Kidney epithelial cell (primary cell): Measurements from ENCODE around the gene CRIP2. TPM values are rescaled to one million over a fixed set of nuclear protein-coding genes. Genes with fewer than 3 reads are reported as not detected.

ENCODE experiments used
- DNase-seq: peaks from one replicate; pipeline ENCODE4 v3.0.0-alpha.2; 2010; ENCODE audit warnings: low read depth
- H3K27me3 ChIP-seq: 2 replicates; pipeline ENCODE4 v1.6.0; 2011; ENCODE audit warnings: low read length; ENCODE audit not compliant: control insufficient read depth, insufficient read depth
- H3K36me3 ChIP-seq: 2 replicates; pipeline ENCODE4 v1.5.1; 2011; ENCODE audit warnings: low read length; ENCODE audit not compliant: control insufficient read depth, insufficient read depth
- H3K4me3 ChIP-seq: 2 replicates; pipeline ENCODE4 v1.5.1; 2011; ENCODE audit warnings: low read depth, mild to moderate bottlenecking, control low read depth, low read length
- total RNA-seq: library from RNA; depleted of rRNA; stranded (reverse); fragments of >200 nt; gene quantifications from 2 replicates; pipeline ENCODE4 v1.2.3, GENCODE V29; 2015
- TF ChIP-seq, protein P1 (sequence below): IDR thresholded peaks from 2 replicates; pipeline ENCODE4 v1.5.1; 2011; ENCODE audit warnings: mild to moderate bottlenecking, moderate library complexity, low read length, control low read depth, inconsistent platforms; ENCODE audit not compliant: insufficient read depth, poor library complexity, severe bottlenecking

CRIP2 gene
- total RNA-seq, 1 donor from 2014 or later = 101 TPM

DNA sequence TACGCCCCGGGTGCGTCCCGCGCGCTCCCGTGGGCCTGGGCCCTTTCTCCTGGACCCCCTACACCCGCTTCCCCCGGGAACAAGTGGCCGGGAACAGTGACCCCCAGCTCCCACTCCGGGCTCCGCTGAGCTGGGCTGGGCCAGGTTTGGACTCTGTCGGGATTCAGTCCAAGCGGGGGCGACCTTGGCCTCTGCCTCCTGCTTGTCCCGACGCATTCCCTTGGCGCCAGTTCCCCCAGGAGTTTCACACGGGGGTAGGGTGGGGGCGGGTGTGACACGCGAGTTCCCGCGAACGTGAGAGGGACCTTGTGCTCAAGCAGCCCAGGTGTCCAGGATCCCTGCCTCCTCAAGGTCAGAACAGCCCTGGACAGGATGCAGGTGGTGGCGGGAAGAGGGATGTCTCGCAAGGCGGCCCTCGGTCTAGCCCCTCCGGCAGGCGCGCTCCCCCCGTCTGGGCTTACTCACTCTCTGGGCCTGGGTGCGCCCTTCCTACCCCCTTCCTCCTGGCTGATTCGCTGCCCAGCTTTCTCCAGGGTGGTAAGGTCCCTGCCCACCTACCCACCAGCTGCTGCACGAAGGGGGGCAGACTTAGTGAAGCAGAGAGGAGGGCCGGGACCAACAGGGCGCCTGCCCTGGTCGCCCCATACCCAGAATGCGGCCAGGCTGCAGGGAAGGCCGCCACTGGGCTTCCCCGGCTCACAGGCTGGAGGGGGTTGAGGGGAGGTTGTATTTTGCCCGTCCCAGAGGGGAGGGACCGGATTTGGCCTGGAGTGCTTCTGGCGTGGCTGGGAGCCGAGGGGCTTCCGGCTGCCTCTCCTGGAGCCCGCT is 862 bp downstream of the CRIP2 start:
- TF ChIP-seq, protein P1, sequence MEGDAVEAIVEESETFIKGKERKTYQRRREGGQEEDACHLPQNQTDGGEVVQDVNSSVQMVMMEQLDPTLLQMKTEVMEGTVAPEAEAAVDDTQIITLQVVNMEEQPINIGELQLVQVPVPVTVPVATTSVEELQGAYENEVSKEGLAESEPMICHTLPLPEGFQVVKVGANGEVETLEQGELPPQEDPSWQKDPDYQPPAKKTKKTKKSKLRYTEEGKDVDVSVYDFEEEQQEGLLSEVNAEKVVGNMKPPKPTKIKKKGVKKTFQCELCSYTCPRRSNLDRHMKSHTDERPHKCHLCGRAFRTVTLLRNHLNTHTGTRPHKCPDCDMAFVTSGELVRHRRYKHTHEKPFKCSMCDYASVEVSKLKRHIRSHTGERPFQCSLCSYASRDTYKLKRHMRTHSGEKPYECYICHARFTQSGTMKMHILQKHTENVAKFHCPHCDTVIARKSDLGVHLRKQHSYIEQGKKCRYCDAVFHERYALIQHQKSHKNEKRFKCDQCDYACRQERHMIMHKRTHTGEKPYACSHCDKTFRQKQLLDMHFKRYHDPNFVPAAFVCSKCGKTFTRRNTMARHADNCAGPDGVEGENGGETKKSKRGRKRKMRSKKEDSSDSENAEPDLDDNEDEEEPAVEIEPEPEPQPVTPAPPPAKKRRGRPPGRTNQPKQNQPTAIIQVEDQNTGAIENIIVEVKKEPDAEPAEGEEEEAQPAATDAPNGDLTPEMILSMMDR = no peak
- no peaks in the 10 kb centered on the region for H3K27me3 ChIP-seq

DNA sequence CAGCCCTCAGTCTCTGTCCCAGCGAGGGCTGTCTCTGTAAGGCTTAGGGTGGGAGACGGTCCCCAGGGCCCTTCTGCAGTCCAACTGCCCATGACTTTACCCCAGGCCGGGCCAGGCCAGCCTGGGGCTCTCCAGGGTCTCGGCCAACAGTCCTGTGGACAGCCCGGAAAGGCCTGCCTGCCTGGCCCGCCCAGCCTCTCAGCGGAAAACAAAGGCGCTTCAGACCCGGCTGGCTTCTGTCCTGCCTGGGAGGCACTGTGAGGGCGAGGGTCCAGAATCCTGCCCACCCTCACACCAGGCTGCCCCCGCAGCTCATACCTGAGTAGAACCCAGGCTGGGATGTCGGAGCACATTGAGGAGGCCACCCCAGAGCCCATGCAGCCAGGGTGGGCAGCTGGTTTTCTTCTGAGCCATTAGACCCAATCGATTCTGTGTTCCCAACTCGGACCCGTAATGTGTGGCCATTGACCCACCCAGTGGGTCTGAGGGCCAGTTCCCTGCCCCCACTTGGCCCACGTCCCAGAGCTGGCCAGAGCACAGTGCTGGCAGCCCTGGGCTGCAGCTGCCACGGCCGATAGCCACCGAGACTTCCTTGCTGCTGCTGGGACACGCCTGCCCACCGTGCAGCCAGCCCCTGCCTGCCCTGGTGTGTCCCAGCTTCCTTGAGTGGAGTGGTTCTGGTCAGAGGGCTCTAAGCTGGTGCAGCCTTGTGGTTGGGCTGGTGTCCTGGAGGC is 1.6 kb downstream of the CRIP2 start:
- no peak for DNase-seq

More for the DNA sequence above, 862 bp downstream of the CRIP2 start:
- Histone ChIP-seq H3K36me3 (no peaks in the 10 kb centered on the region), H3K4me3 (peak overlapping the region; percentile 86)
- DNase-seq = no peak

GRCh38 chr14:105476831-105477659 is 2.4 kb downstream of the CRIP2 start:
- no peak for DNase-seq
- Histone ChIP-seq H3K27me3 (no peaks in the 10 kb centered on the region), H3K4me3 (peak overlapping the region; percentile 86), H3K36me3 (no peaks in the 10 kb centered on the region)
- TF ChIP-seq, protein P1 = no peak

More for the DNA sequence above, 1.6 kb downstream of the CRIP2 start:
- H3K27me3 ChIP-seq = no peaks in the 10 kb centered on the region
- H3K4me3 ChIP-seq = peak overlapping the region; percentile 86
- TF ChIP-seq, protein P1 = no peak
- no peaks in the 10 kb centered on the region for H3K36me3 ChIP-seq

DNA sequence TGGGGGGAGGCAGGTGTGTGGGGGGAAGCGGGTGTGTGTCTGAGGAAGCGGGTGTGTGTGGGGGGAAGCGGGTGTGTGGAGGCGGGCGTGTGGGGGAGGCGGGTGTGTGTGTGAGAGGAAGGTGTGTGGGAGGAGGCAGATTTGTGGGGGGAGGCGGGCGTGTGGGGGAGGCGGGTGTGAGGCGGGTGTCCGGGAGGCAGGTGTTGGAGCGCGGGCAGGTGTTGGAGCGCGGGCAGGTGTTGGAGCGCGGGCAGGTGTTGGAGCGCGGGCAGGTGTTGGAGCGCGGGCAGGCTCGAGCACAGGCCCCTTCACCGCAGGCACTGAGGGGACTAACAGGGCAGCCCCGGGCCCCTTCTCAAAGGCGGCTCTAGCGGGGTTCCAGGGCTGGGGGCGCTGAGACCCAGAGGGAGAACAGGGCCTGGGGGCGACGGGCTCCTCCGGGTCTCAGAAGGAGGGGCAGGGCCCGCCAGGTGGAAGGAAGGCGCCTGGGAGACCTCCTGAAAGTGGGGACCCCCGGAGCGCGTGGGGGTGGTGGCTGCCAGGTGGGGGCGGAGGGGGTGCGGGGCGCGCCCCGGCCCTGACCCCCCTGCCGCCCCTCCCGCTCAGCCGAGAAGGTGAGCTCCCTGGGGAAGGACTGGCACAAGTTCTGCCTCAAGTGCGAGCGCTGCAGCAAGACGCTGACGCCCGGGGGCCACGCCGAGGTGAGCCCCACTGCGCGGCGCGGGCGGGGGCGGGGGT is 3.2 kb downstream of the CRIP2 start:
- Histone ChIP-seq H3K27me3 (no peaks in the 10 kb centered on the region), H3K36me3 (no peaks in the 10 kb centered on the region), H3K4me3 (no peak overlapping the region)
- DNase-seq = no peak
- TF ChIP-seq, protein P1 = no peak
